GM23338 (cell line): ENCODE measurements around the gene MSANTD1. TPM values are rescaled to one million over a fixed set of nuclear protein-coding genes. Genes with fewer than 3 reads are reported as not detected.

Experiments used
- ATAC-seq: fragments of 200-7000 bp; cut with Tn5 transposase; 3 replicates; pipeline ENCODE4 v1.9.1; 2020
- DNase-seq: peaks from one replicate; pipeline ENCODE4 v3.0.0-alpha.2; 2015; ENCODE audit warnings: low spot score
- H2AFZ ChIP-seq: fragments of 200-600 bp; sonication (generic); 2 replicates; pipeline ENCODE4 v1.8.0; 2016; ENCODE audit warnings: antibody characterized with exemption, mild to moderate bottlenecking, moderate library complexity
- H3F3A ChIP-seq: fragments of 200-600 bp; sonication (generic); replicated peaks from 2 replicates; pipeline ENCODE4 v1.8.0; 2017; ENCODE audit warnings: antibody characterized with exemption, mixed run types, low read depth
- H3K27ac ChIP-seq: fragments of 200-600 bp; sonication (generic); 2 replicates; pipeline ENCODE4 v1.6.1; 2016; ENCODE audit warnings: low read depth
- H3K27me3 ChIP-seq: fragments of 200-600 bp; sonication (generic); 2 replicates; pipeline ENCODE4 v1.8.0; 2016; ENCODE audit warnings: mild to moderate bottlenecking, mixed run types, moderate library complexity; ENCODE audit not compliant: insufficient read depth
- H3K36me3 ChIP-seq: fragments of 200-600 bp; sonication (generic); 2 replicates; pipeline ENCODE4 v1.8.0; 2016; ENCODE audit warnings: mild to moderate bottlenecking; ENCODE audit not compliant: insufficient read depth
- H3K4me1 ChIP-seq: fragments of 200-600 bp; sonication (generic); 2 replicates; pipeline ENCODE4 v1.8.0; 2016; ENCODE audit warnings: mild to moderate bottlenecking, moderate library complexity; ENCODE audit not compliant: insufficient read depth
- H3K4me2 ChIP-seq: fragments of 200-600 bp; sonication (generic); 2 replicates; pipeline ENCODE4 v1.7.1; 2017; ENCODE audit warnings: mixed run types
- H3K4me3 ChIP-seq: fragments of 200-600 bp; sonication (generic); 2 replicates; pipeline ENCODE4 v1.6.1; 2016; ENCODE audit warnings: mixed run types
- H3K79me2 ChIP-seq: fragments of 200-600 bp; sonication (generic); replicated peaks from 2 replicates; pipeline ENCODE4 v1.8.0; 2017; ENCODE audit warnings: mild to moderate bottlenecking; ENCODE audit not compliant: insufficient read depth
- H3K9me2 ChIP-seq: fragments of 200-600 bp; sonication (generic); 2 replicates; pipeline ENCODE4 v1.8.0; 2017; ENCODE audit not compliant: insufficient read depth
- H4K20me1 ChIP-seq: fragments of 200-600 bp; sonication (generic); replicated peaks from 2 replicates; pipeline ENCODE4 v1.8.0; 2017; ENCODE audit warnings: mild to moderate bottlenecking; ENCODE audit not compliant: insufficient read depth
- H3K27ac Mint-ChIP-seq: 2 replicates; pipeline ENCODE4 v1.8.0; 2020; ENCODE audit warnings: inconsistent platforms, mild to moderate bottlenecking, moderate library complexity, mixed read lengths
- H3K27me3 Mint-ChIP-seq: 3 replicates; pipeline ENCODE4 v1.8.0; 2022; ENCODE audit warnings: low read depth, mild to moderate bottlenecking, moderate library complexity, mixed read lengths, inconsistent platforms; ENCODE audit not compliant: insufficient read depth, poor library complexity
- H3K36me3 Mint-ChIP-seq: 3 replicates; pipeline ENCODE4 v1.8.0; 2021; ENCODE audit warnings: low read depth, mild to moderate bottlenecking, inconsistent platforms, moderate library complexity, mixed read lengths
- H3K4me1 Mint-ChIP-seq: 3 replicates; pipeline ENCODE4 v1.8.0; 2020; ENCODE audit warnings: mild to moderate bottlenecking, inconsistent platforms, mixed read lengths
- H3K4me3 Mint-ChIP-seq: 3 replicates; pipeline ENCODE4 v1.8.0; 2021; ENCODE audit warnings: moderate library complexity, mild to moderate bottlenecking, inconsistent platforms, mixed read lengths
- H3K9me3 Mint-ChIP-seq: 3 replicates; pipeline ENCODE4 v1.8.0; 2020; ENCODE audit warnings: moderate library complexity, mild to moderate bottlenecking, inconsistent platforms, mixed read lengths
- CREB1 ChIP-seq: fragments of 250-450 bp; sonication (Bioruptor Pico); IDR thresholded peaks from 2 replicates; pipeline ENCODE4 v1.5.0; 2020; ENCODE audit warnings: low read depth, mild to moderate bottlenecking, moderate library complexity
- CTCF ChIP-seq, 2 experiments: fragments of 200-600 bp in 1 of 2; sonication (generic) in 1 of 2; conservative IDR thresholded peaks; 2 replicates each; pipeline versions ENCODE4 v1.5.1 to v1.6.1; 2016 to 2017; ENCODE audit warnings: antibody characterized with exemption in 2 of 2, low read depth in 2 of 2, mild to moderate bottlenecking in 2 of 2, moderate library complexity in 1 of 2
- ETS1 ChIP-seq: IDR thresholded peaks from 2 replicates; pipeline ENCODE4 v1.6.1; 2016; ENCODE audit warnings: antibody characterized with exemption
- EZH2 ChIP-seq: fragments of 200-600 bp; sonication (generic); IDR thresholded peaks from one replicate; pipeline ENCODE4 v1.8.0; 2017; ENCODE audit warnings: antibody characterized with exemption, mild to moderate bottlenecking, low read depth; ENCODE audit not compliant: unreplicated experiment
- EZH2phosphoT487 ChIP-seq: fragments of 200-600 bp; sonication (generic); IDR thresholded peaks from one replicate; pipeline ENCODE4 v1.8.1; 2018; ENCODE audit warnings: antibody characterized with exemption; ENCODE audit not compliant: unreplicated experiment
- JUNB ChIP-seq: IDR thresholded peaks from one replicate; pipeline ENCODE4 v1.6.1; 2016; ENCODE audit warnings: antibody characterized with exemption; ENCODE audit not compliant: unreplicated experiment
- NANOG ChIP-seq: IDR thresholded peaks from 2 replicates; pipeline ENCODE4 v1.6.1; 2016; ENCODE audit warnings: antibody characterized with exemption, borderline replicate concordance
- POLR2AphosphoS5 ChIP-seq: IDR thresholded peaks from 2 replicates; pipeline ENCODE4 v1.6.1; 2016; ENCODE audit warnings: antibody characterized with exemption, low read depth
- REST ChIP-seq: IDR thresholded peaks from one replicate; pipeline ENCODE4 v1.6.1; 2018; ENCODE audit warnings: antibody characterized with exemption; ENCODE audit not compliant: unreplicated experiment
- STAT1 ChIP-seq: IDR thresholded peaks from one replicate; pipeline ENCODE4 v1.6.1; 2016; ENCODE audit warnings: antibody characterized with exemption; ENCODE audit not compliant: unreplicated experiment
- ZNF114 ChIP-seq: fragments of 250-450 bp; sonication (Bioruptor Pico); IDR thresholded peaks from 2 replicates; pipeline ENCODE4 v1.5.0; 2020; ENCODE audit warnings: mild to moderate bottlenecking, moderate library complexity
- polyA plus RNA-seq: library from polyadenylated mRNA; unstranded; fragments of >200 nt; fragmentation: Nextera tagmentation; extraction: Ambion mirVana; gene quantifications from 2 replicates; pipeline ENCODE4 v1.2.1, GENCODE V29; 2016
- total RNA-seq: library from RNA; depleted of rRNA; stranded (reverse); fragments of >200 nt; shearing (Covaris generic); gene quantifications from 2 replicates; pipeline ENCODE4 v1.2.3, GENCODE V29; 2014
- TF ChIP-seq, protein P1 (sequence below): fragments of 250-450 bp; sonication (Bioruptor Pico); IDR thresholded peaks from 2 replicates; pipeline ENCODE4 v1.5.0; 2020; ENCODE audit warnings: mild to moderate bottlenecking, moderate library complexity

The MSANTD1 gene
- total and polyA plus RNA-seq, 2 experiments from 2014 or later = 0.29 to 1.0 TPM

DNA sequence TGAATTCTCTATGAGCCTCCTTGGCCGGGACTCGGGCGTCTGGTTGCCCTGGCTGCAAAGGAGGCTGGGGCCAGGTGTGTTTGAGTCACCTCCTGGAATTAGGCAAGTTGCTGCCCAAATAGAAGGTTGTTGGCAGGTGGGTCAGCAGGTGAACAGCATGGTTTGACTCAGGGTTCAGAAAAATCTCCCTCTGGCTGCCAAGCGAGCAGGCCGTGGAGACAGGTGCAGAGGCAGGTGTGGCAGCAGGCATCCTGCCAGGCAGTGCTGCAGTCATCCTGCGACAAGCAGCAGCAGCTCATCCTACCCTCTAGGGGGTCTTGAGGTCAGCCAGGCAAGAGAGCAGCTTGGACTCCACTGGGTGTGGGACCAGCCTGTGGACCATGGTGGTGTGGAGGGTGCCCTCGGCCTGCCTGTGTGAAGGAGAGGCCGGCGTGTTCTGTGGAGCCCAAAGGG lies 8.2 kb downstream of the MSANTD1 start:
- H3K27ac ChIP-seq = no peak overlapping the region
- H2AFZ ChIP-seq = no peak overlapping the region
- H3K9me2 ChIP-seq = no peaks in the 10 kb centered on the region
- H4K20me1 ChIP-seq = no peaks in the 10 kb centered on the region
- no peak for DNase-seq
- Mint-ChIP-seq H3K27ac (no peak overlapping the region), H3K27me3 (peaks cover 4% of the 10 kb centered on the region), H3K36me3 (no peaks in the 10 kb centered on the region; the same call in 2 of the 3 replicates), H3K4me1 (no peaks in the 10 kb centered on the region; the same call in 2 of the 3 replicates), H3K4me3 (no peak overlapping the region), H3K9me3 (no peaks in the 10 kb centered on the region; the same call in 2 of the 3 replicates)
- no peaks in the 10 kb centered on the region for H3K36me3 ChIP-seq
- H3K4me3 ChIP-seq = no peak overlapping the region
- H3K4me2 ChIP-seq = no peak overlapping the region
- ATAC-seq = no peak
- H3K4me1 ChIP-seq = no peaks in the 10 kb centered on the region
- TF ChIP-seq CTCF (conservative IDR thresholded peaks at IDR 0.05; ENCODE audit: low read depth in 2 of 2) (no peak), EZH2phosphoT487 (no peak), ZNF114 (CRISPR knock-in tag) (no peak), EZH2 (no peak), POLR2AphosphoS5 (no peak), ETS1 (no peak), CREB1 (no peak), REST (no peak), JUNB (no peak), NANOG (no peak), STAT1 (no peak)
- TF ChIP-seq, protein P1, sequence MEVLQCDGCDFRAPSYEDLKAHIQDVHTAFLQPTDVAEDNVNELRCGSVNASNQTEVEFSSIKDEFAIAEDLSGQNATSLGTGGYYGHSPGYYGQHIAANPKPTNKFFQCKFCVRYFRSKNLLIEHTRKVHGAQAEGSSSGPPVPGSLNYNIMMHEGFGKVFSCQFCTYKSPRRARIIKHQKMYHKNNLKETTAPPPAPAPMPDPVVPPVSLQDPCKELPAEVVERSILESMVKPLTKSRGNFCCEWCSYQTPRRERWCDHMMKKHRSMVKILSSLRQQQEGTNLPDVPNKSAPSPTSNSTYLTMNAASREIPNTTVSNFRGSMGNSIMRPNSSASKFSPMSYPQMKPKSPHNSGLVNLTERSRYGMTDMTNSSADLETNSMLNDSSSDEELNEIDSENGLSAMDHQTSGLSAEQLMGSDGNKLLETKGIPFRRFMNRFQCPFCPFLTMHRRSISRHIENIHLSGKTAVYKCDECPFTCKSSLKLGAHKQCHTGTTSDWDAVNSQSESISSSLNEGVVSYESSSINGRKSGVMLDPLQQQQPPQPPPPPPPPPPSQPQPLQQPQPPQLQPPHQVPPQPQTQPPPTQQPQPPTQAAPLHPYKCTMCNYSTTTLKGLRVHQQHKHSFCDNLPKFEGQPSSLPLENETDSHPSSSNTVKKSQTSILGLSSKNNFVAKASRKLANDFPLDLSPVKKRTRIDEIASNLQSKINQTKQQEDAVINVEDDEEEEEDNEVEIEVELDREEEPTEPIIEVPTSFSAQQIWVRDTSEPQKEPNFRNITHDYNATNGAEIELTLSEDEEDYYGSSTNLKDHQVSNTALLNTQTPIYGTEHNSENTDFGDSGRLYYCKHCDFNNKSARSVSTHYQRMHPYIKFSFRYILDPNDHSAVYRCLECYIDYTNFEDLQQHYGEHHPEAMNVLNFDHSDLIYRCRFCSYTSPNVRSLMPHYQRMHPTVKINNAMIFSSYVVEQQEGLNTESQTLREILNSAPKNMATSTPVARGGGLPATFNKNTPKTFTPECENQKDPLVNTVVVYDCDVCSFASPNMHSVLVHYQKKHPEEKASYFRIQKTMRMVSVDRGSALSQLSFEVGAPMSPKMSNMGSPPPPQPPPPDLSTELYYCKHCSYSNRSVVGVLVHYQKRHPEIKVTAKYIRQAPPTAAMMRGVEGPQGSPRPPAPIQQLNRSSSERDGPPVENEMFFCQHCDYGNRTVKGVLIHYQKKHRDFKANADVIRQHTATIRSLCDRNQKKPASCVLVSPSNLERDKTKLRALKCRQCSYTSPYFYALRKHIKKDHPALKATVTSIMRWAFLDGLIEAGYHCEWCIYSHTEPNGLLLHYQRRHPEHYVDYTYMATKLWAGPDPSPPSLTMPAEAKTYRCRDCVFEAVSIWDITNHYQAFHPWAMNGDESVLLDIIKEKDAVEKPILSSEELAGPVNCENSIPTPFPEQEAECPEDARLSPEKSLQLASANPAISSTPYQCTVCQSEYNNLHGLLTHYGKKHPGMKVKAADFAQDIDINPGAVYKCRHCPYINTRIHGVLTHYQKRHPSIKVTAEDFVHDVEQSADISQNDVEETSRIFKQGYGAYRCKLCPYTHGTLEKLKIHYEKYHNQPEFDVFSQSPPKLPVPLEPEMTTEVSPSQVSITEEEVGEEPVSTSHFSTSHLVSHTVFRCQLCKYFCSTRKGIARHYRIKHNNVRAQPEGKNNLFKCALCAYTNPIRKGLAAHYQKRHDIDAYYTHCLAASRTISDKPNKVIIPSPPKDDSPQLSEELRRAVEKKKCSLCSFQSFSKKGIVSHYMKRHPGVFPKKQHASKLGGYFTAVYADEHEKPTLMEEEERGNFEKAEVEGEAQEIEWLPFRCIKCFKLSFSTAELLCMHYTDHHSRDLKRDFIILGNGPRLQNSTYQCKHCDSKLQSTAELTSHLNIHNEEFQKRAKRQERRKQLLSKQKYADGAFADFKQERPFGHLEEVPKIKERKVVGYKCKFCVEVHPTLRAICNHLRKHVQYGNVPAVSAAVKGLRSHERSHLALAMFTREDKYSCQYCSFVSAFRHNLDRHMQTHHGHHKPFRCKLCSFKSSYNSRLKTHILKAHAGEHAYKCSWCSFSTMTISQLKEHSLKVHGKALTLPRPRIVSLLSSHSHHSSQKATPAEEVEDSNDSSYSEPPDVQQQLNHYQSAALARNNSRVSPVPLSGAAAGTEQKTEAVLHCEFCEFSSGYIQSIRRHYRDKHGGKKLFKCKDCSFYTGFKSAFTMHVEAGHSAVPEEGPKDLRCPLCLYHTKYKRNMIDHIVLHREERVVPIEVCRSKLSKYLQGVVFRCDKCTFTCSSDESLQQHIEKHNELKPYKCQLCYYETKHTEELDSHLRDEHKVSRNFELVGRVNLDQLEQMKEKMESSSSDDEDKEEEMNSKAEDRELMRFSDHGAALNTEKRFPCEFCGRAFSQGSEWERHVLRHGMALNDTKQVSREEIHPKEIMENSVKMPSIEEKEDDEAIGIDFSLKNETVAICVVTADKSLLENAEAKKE (CRISPR knock-in tag) = no peak
- H3K79me2 ChIP-seq = no peaks in the 10 kb centered on the region
- H3K27me3 ChIP-seq = no peaks in the 10 kb centered on the region
- H3F3A ChIP-seq = no peaks in the 10 kb centered on the region
